CD4-positive, alpha-beta T cell (primary cell): Measurements from ENCODE around the gene HMCN2. TPM values are rescaled to one million over a fixed set of nuclear protein-coding genes. Genes with fewer than 3 reads are reported as not detected.

Experiments
- ATAC-seq: fragments of 200-7000 bp; cut with Tn5 transposase; one replicate; pipeline ENCODE4 v1.10.0; 2022; ENCODE audit warnings: mild to moderate bottlenecking; ENCODE audit not compliant: poor library complexity
- CTCF ChIA-PET: fragments of 350-600 bp; sonication (Branson Sonifier 250); formaldehyde crosslinking; loops from one replicate; lab custom pipeline; 2021; ENCODE audit warnings: antibody characterized with exemption, inconsistent platforms; lab: Charles Lee
- POLR2A ChIA-PET: fragments of 350-600 bp; sonication (Branson Sonifier 250); formaldehyde crosslinking; loops from one replicate; lab custom pipeline; 2021; ENCODE audit warnings: antibody characterized with exemption, inconsistent platforms; lab: Charles Lee
- DNase-seq, 14 experiments: peaks; one replicate each; pipeline ENCODE4 v3.0.0-alpha.2; 2013 to 2020; ENCODE audit warnings: mixed read lengths in 2 of 14
- H3K27ac ChIP-seq, 2 donors: one replicate each; pipeline versions ENCODE4 v1.5.1 to v1.7.0; 2013; ENCODE audit warnings: low read length in 2 of 2, low read depth in 1 of 2, mild to moderate bottlenecking in 1 of 2
- H3K27me3 ChIP-seq, 2 experiments: 1 replicate in 1 of 2; 2 replicates in 1 of 2; pipeline versions ENCODE4 v1.6.1 to v1.7.0; 2013; ENCODE audit warnings: low read length in 2 of 2, control low read depth in 1 of 2, mild to moderate bottlenecking in 1 of 2, moderate library complexity in 1 of 2; ENCODE audit not compliant: insufficient read depth in 2 of 2, control insufficient read depth in 1 of 2
- H3K36me3 ChIP-seq: one replicate; pipeline ENCODE4 v1.6.1; 2013; ENCODE audit warnings: low read length, control low read depth; ENCODE audit not compliant: insufficient read depth
- H3K4me1 ChIP-seq: one replicate; pipeline ENCODE4 v1.6.1; 2013; ENCODE audit warnings: low read length, control low read depth; ENCODE audit not compliant: insufficient read depth
- H3K4me3 ChIP-seq: one replicate; pipeline ENCODE4 v1.5.1; 2013; ENCODE audit warnings: mild to moderate bottlenecking, low read length, moderate library complexity
- H3K9me3 ChIP-seq, 2 experiments: 1 replicate in 1 of 2; 2 replicates in 1 of 2; pipeline versions ENCODE4 v1.6.1 to v1.7.0; 2013; ENCODE audit warnings: low read length in 2 of 2, mild to moderate bottlenecking in 2 of 2, control low read depth in 1 of 2, moderate library complexity in 1 of 2; ENCODE audit not compliant: control insufficient read depth in 1 of 2, insufficient read depth in 1 of 2
- H3K27ac Mint-ChIP-seq: one replicate; pipeline ENCODE4 v1.8.0; 2020; ENCODE audit warnings: mixed read lengths
- H3K27me3 Mint-ChIP-seq: one replicate; pipeline ENCODE4 v1.8.0; 2021; ENCODE audit warnings: mixed read lengths
- H3K36me3 Mint-ChIP-seq: one replicate; pipeline ENCODE4 v1.8.0; 2021; ENCODE audit warnings: low read depth, mixed read lengths
- H3K4me1 Mint-ChIP-seq: one replicate; pipeline ENCODE4 v1.8.0; 2021; ENCODE audit warnings: low read depth, mixed read lengths
- H3K4me3 Mint-ChIP-seq: one replicate; pipeline ENCODE4 v1.8.0; 2020; ENCODE audit warnings: mild to moderate bottlenecking, mixed read lengths
- H3K9me3 Mint-ChIP-seq: one replicate; pipeline ENCODE4 v1.8.0; 2020; ENCODE audit warnings: mixed read lengths
- CTCF ChIP-seq: fragments of 200-600 bp; IDR thresholded peaks from one replicate; pipeline ENCODE4 v1.8.0; 2022; ENCODE audit warnings: antibody characterized with exemption, mild to moderate bottlenecking
- intact Hi-C, 2 experiments: fragments of 100-400 bp; cut with DNase I in 1 of 2; cut with micrococcal nuclease in 1 of 2; formaldehyde crosslinking; loops; one replicate each; pipeline versions ENCODE4 v1.15.1 to v1.9.0; 2023 to 2025; cut with DNase I, micrococcal nuclease
- total RNA-seq, 174 experiments: library from RNA in 2 of 174; stranded (reverse) in 2 of 174; gene quantifications; one replicate each; pipeline ENCODE4 v1.2.3 and lab custom pipeline; 2021 to 2026

HMCN2 gene
- total RNA-seq, 2 experiments from 2014 or later, result not detected

- ATAC-seq, result no peak
- H3K36me3 Mint-ChIP-seq, result no peaks in the 10 kb centered on the region
- intact Hi-C loops, result no loop called here
- Histone ChIP-seq H3K9me3 (peaks cover 0 to 21% of the 10 kb centered on the region in 2 experiments), H3K4me1 (no peaks in the 10 kb centered on the region), H3K27ac (no peak overlapping the region), H3K27me3 (peaks cover 26 to 34% of the 10 kb centered on the region in 2 experiments), H3K36me3 (no peaks in the 10 kb centered on the region), H3K4me3 (no peak overlapping the region)
- ChIA-PET POLR2A (interaction anchor here (0.5 kb wide), 1 partner anchor 71 kb away, joined by 3 read pairs; no protein-coding TSS in a partner anchor), CTCF (no interaction called here)
- DNase-seq, result no peak
- H3K4me3 Mint-ChIP-seq, result no peak overlapping the region
- H3K9me3 Mint-ChIP-seq, result no peaks in the 10 kb centered on the region
- no peak for TF ChIP-seq CTCF
- H3K27ac Mint-ChIP-seq, result no peak overlapping the region
- peaks cover 20% of the 10 kb centered on the region for H3K27me3 Mint-ChIP-seq
- no peaks in the 10 kb centered on the region for H3K4me1 Mint-ChIP-seq
Observed at GRCh38 chr9:130474106-130474505, 208.5 kb downstream of the HMCN2 start.

DNA sequence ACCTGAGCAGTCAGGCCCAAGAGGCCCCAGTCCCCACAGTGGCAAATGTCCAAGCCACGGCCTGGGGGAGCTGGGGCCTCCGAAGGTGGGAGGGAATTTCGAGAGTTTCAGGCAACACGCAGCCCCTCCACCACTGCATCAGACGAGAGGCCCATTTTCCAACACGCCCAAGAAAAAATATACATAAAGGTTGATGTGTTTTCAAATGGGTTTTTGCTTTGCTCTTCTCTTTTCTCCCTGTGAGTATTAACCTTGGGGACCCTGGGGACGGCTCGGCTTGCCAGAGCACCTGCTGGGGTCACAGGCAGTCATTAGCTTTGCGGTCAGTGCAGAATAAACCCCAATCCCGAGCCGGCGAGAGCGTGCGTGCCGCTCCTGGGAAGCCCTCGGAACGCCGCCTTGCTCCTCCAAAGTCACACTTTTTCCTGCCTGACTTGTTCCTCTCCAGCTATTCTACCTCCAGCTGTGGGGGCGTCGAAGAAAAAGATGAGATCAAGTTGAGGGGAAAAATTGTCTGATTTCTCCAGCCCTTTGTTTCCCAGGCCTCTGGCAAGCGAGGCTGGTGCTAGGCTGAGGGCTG, 210.7 kb downstream of the HMCN2 start:
- POLR2A ChIA-PET, result interaction anchor here (0.6 kb wide), 1 partner anchor 117 kb away, joined by 3 read pairs; no protein-coding TSS in a partner anchor
- Histone ChIP-seq H3K36me3 (no peaks in the 10 kb centered on the region), H3K4me1 (no peaks in the 10 kb centered on the region), H3K27me3 (peaks cover 12 to 23% of the 10 kb centered on the region in 2 experiments), H3K9me3 (peaks cover 0 to 14% of the 10 kb centered on the region in 2 experiments), H3K4me3 (no peak overlapping the region), H3K27ac (no peak overlapping the region)
- H3K27me3 Mint-ChIP-seq, result peaks cover 10% of the 10 kb centered on the region
- no peak overlapping the region for H3K27ac Mint-ChIP-seq
- no peaks in the 10 kb centered on the region for H3K9me3 Mint-ChIP-seq
- ATAC-seq (no peak), DNase-seq (no peak)
- H3K4me1 Mint-ChIP-seq, result no peaks in the 10 kb centered on the region
- TF ChIP-seq CTCF, result no peak
- CTCF ChIA-PET, result no interaction called here
- no peaks in the 10 kb centered on the region for H3K36me3 Mint-ChIP-seq
- intact Hi-C loops, result no loop called here
- no peak overlapping the region for H3K4me3 Mint-ChIP-seq

- POLR2A ChIA-PET, result no interaction called here
- Mint-ChIP-seq H3K27me3 (peaks cover 14% of the 10 kb centered on the region), H3K27ac (no peak overlapping the region), H3K36me3 (no peaks in the 10 kb centered on the region), H3K4me3 (no peak overlapping the region), H3K4me1 (no peaks in the 10 kb centered on the region), H3K9me3 (no peaks in the 10 kb centered on the region)
- Histone ChIP-seq H3K4me1 (no peaks in the 10 kb centered on the region), H3K4me3 (no peak overlapping the region), H3K27ac (no peak overlapping the region), H3K27me3 (peaks cover 6 to 19% of the 10 kb centered on the region in 2 experiments), H3K36me3 (no peaks in the 10 kb centered on the region), H3K9me3 (peaks cover 0 to 6% of the 10 kb centered on the region in 2 experiments)
- intact Hi-C loops, result no loop called here
- CTCF ChIA-PET, result no interaction called here
- ATAC-seq (no peak), DNase-seq (no peak)
- TF ChIP-seq CTCF, result no peak
Observed at GRCh38 chr9:130477564-130477963, 212.0 kb downstream of the HMCN2 start.
